GM19455 (cell line): ENCODE results near the gene STMN3.
"Not testable (repeated sequence)": the region's sequence is repeated elsewhere in the genome, so short reads cannot be mapped to it uniquely, and the experiment has no call there.

ENCODE experiments used
- ATAC-seq: cut with Tn5 transposase; IDR thresholded peaks from one replicate; pipeline ENCODE4 v1.9.1; 2021; ENCODE audit not compliant: unreplicated experiment

STMN3 gene

DNA sequence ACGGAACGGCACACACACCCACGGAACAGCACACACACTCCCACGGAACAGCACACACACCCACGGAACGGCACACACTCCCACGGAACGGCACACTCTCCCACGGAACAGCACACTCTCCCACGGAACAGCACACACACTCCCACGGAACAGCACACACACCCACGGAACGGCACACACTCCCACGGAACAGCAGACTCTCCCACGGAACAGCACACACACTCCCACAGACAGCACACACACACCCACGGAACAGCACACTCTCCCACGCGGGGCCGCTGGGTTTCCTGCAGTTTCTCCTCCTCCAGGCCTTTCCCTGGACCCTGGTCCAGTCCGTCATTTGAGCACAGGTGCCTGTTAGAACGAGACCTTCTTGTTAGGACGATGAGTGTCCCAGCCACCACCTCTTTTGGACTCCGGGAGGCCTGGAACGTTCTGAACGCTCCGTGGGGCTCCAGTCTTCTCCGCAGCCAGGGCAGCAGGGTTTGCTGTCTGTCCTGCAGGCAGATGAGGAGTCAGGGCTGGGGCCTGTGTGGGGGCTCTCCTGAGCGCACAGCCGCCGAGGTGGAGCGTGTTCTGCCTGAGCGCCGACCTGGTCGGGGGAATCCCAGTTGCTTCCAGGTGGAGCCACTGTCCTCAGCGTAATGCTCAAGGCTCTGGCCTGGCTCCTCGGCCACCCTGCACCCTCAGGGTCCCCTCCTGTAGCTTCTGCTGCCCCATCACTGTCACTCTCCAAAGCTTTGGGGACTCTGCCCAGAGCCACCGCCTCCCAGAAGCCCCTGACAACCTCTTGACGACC is 25.6 kb upstream of the STMN3 start:
- ATAC-seq, result no peak

DNA sequence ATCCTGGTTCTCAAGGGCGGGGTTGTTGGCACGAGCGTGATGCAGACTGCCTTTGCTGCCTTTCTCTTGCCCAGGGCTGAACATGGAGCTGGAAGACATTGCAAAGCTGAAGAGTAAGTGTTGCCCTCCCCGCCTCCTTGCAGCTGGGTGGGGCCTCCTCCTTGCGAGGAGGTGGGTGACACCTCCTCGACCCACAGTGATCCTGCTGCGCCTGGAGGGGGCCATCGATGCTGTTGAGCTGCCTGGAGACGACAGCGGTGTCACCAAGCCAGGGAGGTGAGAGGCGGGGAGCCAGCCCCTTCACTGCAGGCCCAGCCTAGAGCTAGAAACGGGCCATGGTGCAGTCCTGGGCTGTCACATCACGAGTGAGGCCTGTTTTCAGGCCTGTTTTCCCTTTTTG is 24.8 kb upstream of the STMN3 start:
- no peak for ATAC-seq

DNA sequence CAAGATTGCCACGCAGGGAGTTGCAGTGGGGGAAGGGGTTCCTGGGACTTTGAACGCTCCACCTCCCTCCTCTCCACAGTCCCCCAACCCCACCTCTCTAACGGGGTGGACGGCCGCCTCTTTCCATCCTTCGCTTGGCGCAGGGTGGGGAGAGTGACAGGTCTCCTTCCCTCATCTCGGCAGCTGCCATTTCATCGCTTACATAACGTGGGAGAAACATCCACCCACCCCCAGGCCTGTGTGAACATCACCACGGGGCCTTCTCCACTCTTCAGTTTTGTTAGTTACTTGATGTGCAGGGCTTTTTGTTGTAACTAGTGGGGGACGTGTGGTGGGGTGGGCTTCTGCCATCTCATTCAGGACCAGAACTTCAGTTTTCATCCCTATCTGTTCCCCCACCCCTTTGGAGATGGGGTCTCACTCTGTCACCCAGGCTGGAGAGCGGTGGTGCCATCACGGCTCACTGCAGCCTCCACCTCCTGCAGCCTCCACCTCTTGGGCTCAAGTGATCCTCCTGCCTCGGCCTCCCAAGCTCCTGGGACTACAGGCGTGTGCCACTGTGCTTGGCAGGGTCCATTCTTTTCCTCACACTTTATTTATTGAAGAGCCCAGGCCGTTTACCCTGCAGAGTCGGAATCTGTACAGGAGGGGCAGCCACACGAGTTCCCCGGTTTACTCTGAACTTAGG is 22.6 kb upstream of the STMN3 start:
- ATAC-seq, result no peak

DNA sequence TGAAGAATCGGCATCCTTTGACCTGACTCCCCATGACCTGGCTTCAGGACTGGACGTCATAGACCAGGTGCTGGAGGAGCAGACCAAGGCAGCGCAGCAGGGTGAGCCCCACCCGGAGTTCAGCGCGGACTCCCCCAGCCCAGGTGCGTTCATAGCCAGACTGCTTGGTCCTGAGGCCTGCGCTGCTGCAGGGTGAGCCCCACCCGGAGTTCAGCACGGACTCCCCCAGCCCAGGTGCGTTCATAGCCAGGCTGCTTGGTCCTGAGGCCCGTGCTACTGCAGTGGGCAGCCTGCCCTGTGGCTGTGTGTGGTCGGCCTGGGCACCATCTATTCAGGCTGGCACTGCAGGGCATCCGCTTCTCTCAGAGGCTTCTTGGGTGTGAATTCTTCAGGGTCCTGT is 20.7 kb upstream of the STMN3 start:
- no peak for ATAC-seq

DNA sequence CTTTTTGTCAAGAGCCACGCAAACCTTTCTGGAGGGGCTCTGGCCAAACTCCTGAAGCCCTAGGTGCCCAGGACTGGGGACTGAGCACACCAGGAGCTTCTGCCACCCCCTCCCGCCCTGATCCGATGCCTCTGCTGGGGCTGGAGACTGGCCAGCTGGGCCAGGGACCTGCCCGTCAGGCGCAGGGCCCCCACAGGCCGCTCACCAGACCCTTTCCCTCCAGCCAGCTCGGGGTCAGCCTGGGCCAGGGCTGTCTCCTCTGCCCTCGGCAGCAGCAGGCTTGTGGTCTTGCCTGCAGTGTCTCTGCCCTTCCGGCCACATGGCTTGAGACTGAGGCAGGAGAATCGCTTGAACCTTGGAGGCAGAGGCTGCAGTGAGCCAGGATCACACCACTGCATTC is 19.4 kb upstream of the STMN3 start:
- ATAC-seq, result no peak

DNA sequence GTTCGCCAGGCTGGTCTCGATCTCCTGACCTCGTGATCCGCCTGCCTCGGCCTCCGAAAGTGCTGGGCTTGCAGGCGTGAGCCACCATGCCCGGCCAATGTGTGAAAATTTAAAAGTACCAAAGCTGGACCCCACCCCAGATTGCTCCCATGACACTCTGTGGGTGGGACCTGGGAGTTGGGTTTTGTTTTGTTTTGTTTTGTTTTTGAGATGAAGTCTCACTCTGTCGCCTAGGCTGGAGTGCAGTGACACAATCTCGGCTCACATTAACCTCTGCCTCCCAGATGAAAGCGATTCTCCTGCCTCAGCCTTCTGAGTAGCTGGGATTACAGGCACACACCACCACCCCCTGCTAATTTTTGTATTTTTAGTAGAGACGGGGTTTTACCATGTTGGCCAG is 18.5 kb upstream of the STMN3 start:
- not testable (repeated sequence) for ATAC-seq

DNA sequence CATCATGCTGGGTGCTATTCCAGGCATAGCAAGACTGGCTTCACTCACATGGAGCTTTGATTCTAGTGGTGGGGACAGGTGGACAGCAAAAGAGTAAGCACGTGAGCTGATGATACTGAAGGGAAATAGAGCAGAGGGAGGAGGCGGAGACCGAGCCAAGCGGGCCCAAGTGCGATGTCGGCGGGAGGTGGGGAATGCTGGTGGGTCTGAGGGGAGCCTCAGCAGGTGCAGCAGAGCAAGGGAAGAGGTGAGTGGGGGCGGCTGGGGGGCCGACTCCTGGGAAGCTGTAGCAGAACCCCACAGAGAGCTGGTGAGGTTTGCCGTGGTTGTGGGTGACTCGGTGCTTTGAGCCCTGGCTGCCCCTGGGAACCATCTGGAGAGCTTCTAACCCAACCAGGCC is 15.1 kb upstream of the STMN3 start:
- ATAC-seq, result no peak

DNA sequence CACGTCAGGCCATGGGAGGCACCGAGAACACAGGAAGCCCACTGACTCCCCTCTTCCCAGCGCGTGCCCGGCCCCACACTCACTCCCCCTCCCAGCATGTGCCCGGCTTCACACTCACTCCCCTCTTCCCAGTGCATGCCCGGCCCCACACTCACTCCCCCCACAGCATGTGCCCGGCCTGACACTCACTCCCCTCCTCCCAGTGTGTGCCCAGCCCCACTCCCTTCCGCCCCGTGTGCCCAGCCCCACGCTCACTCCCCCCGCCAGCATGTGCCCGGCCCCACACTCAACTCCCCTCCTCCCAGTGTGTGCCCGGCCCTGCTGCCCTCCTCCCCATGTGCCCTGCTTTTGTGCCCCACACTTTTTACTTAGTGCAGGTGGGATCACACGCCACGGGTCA is 14.6 kb upstream of the STMN3 start:
- no peak for ATAC-seq

DNA sequence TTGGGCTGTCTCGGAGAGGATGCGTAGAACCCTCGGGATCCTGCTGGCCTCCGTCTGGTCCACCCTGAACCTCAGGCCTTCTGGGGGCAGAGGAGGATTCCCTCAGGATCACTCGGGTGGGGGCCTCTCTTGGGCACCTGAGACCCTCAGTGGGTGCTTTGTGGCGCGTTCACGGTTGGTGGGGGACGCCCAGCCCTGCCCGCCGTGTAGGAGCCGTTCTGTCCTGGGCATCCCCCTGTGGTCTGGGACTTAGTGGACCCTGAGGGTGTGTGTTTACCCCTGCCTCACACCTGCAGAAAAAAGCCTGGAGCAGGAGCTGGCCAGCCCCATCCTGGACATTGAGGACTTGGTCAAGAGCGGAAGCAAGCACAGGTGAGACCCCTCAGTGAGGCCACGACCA is 12.5 kb upstream of the STMN3 start:
- ATAC-seq, result no peak

DNA sequence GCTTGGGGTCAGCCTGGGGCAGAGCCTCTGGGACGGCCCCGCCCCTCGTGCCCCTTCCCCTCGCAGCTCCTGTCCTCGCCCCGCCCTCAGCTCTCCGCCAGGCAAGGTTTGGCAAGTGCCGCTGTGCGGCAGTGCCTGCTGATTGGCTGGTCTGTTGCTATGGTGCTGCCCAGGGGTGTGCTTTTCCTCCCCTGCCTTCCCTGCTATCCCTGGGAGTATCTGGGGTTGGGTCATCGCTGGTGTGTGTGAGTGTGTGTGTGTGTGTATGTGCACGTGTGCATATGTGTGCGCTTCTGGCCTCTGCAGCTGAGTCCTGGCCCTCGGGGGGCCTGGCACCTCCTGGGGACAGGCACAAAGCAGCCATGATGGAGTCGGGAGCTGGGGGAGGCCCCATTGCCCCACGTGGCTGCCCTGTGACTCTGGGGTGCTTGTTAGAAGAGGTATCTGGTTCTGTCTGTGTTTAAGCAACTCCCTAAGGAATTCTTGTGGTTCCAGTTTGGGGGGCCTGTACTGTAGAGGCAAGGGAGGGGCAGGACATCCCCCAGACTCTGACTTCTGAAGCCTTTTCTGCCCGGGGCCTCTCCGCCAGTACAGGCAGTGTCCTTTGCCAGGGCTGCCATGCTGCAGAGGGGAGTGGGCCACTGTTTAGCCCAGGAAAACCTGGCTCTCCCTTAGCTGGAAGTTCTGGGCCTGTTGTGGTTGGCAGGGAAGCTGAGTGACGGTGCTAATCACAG is 11.8 kb upstream of the STMN3 start:
- ATAC-seq, result no peak

DNA sequence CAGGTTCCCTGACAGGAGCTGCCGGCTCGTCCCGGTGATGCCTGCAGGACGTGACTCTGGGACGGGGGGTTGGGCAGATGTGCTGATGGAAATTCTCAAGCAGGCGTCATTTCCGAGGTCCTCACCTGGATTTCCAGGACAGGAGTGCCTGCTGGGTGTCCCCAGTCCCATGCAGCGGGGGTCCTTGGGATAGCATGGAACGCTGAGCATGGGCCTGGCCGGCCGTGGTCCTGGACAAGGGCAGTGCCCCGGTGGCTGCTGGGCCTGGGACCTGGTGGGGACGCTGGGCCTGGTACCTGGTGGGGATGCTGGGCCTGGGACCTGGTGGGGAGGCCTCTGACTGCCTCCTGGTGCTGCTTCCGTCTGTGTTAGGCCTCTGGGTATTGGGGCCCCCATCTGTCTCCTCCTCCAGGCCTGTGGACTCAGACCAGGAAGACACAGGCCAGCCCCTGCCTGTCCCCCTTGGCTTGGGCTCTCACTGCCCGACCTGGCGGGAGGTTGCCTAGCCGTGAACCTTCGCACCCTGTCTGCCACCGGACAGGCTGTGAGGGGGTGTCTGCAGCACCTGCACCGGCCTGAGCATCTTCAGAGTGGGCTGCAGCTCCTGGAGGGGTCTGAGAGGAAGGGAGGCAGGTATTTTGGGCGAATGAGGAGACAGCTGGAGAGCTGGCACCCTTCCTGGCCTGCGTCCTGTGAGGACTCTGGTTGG is 11.1 kb upstream of the STMN3 start:
- no peak for ATAC-seq

DNA sequence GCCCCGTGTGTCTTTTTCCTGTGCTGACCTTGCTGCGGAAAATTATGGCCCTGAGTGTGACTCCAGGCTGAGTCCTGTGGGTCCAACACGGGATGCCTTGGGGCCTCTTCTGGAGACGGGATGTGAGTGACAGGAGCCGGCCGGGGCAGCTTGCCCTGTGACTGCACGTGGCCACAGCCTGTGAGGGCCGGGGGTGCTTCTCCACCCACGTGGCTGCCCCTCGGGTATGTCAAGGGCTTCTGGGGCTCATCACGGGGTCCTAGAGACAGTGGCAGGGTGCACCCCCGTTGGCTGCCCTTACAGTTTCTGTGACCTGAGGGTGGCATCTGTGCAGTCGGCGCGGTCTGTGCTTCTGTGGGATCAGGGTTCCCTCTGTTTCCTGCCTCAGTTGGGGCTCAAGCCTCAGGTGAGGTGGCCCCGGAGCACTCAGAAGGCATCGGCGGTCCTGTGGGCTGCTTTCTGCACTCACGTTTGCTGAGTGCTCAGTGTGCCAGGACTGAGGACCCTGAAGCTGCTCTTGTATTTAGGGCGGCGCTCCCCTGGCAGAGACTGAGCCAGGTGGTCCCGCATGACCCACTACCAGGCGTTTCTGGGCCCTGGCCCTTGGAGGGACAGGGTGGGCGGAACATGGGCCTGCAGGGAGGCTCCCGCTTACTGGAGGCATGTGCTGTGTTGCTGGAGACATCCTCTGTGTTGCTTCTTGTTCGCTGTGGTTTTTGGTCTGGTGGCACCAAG is 10.3 kb upstream of the STMN3 start:
- ATAC-seq, result no peak

DNA sequence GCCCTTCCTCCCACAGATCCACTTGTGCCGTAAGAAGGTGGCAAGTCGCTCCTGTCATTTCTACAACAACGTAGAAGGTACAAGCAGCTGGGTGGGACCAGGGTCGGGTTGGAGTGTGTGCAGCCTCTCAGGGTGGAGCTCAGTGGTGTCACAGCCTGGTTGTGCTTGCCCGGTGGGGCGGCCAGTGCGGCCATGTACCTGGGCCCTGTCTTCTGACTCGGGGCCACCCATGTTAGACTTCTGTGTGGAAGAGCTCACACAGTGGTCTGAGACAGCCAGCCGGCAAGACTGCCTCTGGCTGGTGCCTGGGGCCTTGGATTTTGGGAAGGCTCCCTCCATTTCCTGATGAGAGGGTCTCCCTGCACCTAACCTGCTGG is 9.6 kb upstream of the STMN3 start:
- no peak for ATAC-seq

DNA sequence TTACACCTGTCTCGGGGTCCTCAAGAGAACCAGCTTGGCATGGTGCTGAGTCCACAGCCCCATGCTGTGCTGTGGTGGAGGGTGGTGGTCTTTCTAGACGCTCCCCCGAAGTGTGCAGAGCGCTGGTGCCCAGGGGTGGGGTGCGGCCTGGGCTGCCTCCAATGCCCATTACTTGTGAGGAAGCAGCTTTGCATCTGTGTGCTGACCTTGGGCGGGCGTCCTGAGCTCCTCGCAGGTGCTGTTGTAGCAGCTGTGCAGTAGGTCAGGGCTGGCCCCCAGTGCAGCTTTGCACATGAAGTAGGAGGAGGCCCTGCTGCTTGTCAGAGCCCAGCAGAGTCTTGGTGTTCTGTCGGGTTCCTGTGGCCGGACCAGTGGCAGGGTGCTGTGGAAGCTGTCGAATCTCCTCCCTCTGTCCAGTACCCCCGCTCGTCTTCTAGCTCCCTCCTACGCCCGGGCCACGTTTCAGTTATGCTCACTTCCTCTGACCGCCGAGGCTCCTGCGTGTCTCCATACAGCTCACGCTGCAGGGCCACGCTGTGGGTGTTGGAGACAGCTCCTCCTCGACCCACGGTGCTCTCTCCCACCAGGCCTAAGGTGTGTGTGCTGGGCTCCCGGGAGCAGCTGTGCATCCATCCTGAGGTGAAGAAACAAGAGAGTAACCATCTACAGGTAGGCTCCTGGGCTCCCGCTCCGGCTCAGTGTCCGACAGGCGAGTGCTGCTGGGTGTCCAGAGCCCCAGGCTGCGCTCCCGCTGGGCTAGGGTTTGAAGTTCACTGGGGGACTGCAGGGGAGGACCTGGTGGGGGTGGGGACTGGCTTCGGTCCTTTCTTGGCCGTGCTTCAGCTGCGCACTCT is 9.0 kb upstream of the STMN3 start:
- ATAC-seq, result no peak

DNA sequence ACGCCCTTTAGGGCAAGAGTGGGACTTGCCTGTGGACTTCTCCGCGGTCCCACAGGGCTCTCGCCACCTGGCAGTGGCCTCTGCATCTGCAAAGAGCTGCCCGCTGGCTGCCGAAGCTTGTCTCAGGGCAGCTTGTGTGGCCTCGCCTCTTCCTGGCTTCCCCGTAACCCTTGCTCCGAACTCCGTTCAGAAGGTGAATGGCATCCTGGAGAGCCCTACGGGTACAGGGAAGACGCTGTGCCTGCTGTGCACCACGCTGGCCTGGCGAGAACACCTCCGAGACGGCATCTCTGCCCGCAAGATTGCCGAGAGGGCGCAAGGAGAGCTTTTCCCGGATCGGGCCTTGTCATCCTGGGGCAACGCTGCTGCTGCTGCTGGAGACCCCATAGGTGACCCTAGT is 7.9 kb upstream of the STMN3 start:
- no peak for ATAC-seq

DNA sequence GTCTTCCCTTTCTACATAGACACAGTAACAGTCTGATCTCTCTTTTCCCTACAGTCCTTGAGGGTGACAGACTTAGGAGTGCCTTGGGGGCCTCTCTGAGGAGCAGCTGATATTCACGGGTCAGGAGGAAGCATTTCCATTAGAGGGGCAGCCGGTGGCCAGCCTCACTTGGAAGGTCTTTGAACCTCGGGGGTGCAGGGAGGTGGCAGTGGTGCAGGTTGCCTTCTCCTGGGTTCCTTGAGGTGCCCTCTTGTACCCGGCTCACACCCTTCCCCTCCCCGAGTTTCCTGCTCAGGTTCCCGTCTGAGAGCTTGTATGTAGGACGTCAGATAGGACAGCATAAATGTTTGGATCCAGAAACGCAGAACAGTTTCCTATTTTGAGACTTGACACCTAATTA is 7.4 kb upstream of the STMN3 start:
- no peak for ATAC-seq

DNA sequence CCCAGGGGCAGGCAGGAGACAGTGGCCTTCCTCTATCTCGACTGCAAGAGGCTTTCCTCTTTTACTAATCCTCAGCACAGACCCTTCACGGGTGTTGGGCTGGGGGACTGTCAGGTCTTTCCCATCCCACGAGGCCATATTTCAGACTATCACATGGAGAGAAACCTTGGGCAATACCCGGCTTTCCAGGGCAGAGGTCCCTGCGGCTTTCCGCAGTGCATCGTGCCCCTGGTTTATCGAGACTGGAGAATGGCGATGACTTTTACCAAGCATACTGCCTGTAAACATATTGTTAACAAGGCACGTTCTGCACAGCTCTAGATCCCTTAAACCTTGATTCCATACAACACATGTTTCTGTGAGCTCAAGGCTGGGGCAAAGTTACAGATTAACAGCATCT is 7.0 kb upstream of the STMN3 start:
- not testable (repeated sequence) for ATAC-seq

DNA sequence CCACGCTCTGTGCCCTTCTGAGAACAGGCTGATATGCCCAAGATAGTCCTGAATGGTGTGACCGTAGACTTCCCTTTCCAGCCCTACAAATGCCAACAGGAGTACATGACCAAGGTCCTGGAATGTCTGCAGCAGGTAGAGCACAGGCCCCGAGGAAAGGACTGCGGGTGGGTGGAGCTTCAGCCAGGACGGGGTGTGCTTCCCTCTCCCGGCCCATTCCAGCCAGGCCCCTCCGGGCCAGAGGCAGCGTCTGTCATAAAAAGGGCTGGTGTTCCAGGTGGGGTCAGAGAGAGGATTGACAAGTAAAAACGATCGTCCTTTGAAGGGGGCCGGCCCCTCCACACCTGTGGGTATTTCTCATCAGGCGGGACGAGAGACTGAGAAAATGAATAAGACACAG is 6.1 kb upstream of the STMN3 start:
- ATAC-seq, result no peak

DNA sequence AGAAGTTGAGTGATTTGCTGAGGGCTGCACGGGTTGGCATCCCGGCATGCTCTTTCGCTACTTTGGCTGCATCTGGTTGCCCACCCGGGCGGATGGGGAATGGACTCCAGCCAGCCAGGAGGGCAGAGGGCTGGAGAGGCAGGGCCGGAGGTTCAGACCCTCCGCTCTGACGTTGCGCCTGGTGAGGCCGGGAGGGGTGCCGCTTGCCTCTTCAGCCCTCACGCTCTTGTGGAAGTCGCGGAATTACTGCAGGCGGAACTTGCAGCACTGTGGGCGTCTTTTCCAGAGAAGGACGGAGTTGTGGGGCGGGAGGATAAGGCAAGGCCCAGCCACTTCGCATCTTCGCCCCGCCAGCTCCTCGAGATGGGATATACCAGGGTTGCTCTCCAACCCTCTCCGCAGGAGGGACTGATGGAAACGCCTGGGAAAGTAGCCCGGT is 5.5 kb upstream of the STMN3 start:
- peak; percentile 19 for ATAC-seq
